Measurements from ENCODE around the gene PTS.

DNA sequence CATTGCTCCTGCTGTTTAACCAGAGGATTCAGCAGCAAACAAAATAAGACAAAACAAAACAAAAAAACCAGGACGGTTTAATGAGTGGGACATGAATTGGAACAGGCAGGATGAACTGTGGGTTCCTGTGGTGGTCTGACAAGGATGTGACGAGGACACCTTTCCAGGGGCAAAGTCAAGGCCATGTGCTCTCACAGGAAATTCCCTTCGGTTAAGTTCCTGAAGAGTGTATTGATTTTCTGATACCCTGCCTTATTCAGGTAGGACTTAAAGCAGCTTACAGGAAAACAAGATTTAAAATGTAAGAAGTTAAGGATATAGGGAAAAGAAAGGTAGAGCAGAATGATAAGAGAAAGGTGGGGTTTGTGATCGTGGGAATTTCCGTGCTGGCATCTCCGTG is 42.9 kb downstream of the PTS start:
- TF ChIP-seq, protein P1, sequence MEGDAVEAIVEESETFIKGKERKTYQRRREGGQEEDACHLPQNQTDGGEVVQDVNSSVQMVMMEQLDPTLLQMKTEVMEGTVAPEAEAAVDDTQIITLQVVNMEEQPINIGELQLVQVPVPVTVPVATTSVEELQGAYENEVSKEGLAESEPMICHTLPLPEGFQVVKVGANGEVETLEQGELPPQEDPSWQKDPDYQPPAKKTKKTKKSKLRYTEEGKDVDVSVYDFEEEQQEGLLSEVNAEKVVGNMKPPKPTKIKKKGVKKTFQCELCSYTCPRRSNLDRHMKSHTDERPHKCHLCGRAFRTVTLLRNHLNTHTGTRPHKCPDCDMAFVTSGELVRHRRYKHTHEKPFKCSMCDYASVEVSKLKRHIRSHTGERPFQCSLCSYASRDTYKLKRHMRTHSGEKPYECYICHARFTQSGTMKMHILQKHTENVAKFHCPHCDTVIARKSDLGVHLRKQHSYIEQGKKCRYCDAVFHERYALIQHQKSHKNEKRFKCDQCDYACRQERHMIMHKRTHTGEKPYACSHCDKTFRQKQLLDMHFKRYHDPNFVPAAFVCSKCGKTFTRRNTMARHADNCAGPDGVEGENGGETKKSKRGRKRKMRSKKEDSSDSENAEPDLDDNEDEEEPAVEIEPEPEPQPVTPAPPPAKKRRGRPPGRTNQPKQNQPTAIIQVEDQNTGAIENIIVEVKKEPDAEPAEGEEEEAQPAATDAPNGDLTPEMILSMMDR (IDR thresholded peaks at IDR 0.05): no peak
- TF ChIP-seq POLR2A (IDR thresholded peaks at IDR 0.05): no peak

All from thyroid gland (tissue), 4 donors.